Liver (tissue), 9 donors: Measurements from ENCODE around the gene SRD5A1. TPM values are rescaled to one million over a fixed set of nuclear protein-coding genes. Genes with fewer than 3 reads are reported as not detected.

Experiments
- DNase-seq: peaks from one replicate; pipeline ENCODE4 v3.0.0-alpha.2; 2017; ENCODE audit warnings: low spot score
- H3K27ac ChIP-seq, 2 donors: one replicate each; pipeline ENCODE4 v1.7.0; 2013; ENCODE audit warnings: inconsistent platforms in 2 of 2, low read length in 2 of 2, control low read depth in 1 of 2, low read depth in 1 of 2, mild to moderate bottlenecking in 1 of 2
- H3K27me3 ChIP-seq, 4 donors: one replicate each; pipeline versions ENCODE4 v1.6.1 to v1.7.0; 2013; ENCODE audit warnings: low read length in 3 of 4, inconsistent platforms in 1 of 4, mild to moderate bottlenecking in 1 of 4, moderate library complexity in 1 of 4; ENCODE audit not compliant: control insufficient read depth in 4 of 4, insufficient read depth in 4 of 4
- H3K36me3 ChIP-seq, 4 donors: one replicate each; pipeline versions ENCODE4 v1.6.1 to v1.7.0; 2013; ENCODE audit warnings: low read length in 3 of 4, mild to moderate bottlenecking in 3 of 4, low read depth in 1 of 4, moderate library complexity in 1 of 4; ENCODE audit not compliant: control insufficient read depth in 4 of 4, insufficient read depth in 3 of 4
- H3K4me1 ChIP-seq, 4 donors: one replicate each; pipeline versions ENCODE4 v1.6.1 to v1.7.0; 2013; ENCODE audit warnings: low read length in 3 of 4, mild to moderate bottlenecking in 3 of 4, moderate library complexity in 1 of 4; ENCODE audit not compliant: control insufficient read depth in 4 of 4, insufficient read depth in 4 of 4
- H3K4me3 ChIP-seq, 3 donors: one replicate each; pipeline versions ENCODE4 v1.6.1 to v1.7.0; 2013; ENCODE audit warnings: low read length in 3 of 3, control low read depth in 1 of 3, low read depth in 1 of 3, mild to moderate bottlenecking in 1 of 3
- H3K9ac ChIP-seq, 2 donors: one replicate each; pipeline ENCODE4 v1.7.0; 2013; ENCODE audit warnings: low read length in 2 of 2, mild to moderate bottlenecking in 2 of 2, moderate library complexity in 2 of 2, control low read depth in 1 of 2, low read depth in 1 of 2
- H3K9me3 ChIP-seq, 4 donors: one replicate each; pipeline versions ENCODE4 v1.6.1 to v1.7.0; 2013; ENCODE audit warnings: low read length in 3 of 4; ENCODE audit not compliant: control insufficient read depth in 4 of 4
- EGR1 ChIP-seq, 2 donors: IDR thresholded peaks; 2 replicates each; pipeline ENCODE4 v1.6.1; 2016 to 2018; ENCODE audit warnings: antibody characterized with exemption in 2 of 2, low read depth in 2 of 2
- FOXA1 ChIP-seq: IDR thresholded peaks from 2 replicates; pipeline ENCODE4 v1.6.1; 2016; ENCODE audit warnings: antibody characterized with exemption
- JUND ChIP-seq, 2 donors: IDR thresholded peaks; 2 replicates each; pipeline ENCODE4 v1.6.1; 2016; ENCODE audit warnings: antibody characterized with exemption in 2 of 2
- RAD21 ChIP-seq, 2 donors: IDR thresholded peaks; 2 replicates each; pipeline ENCODE4 v1.6.1; 2016; ENCODE audit warnings: antibody characterized with exemption in 2 of 2, mild to moderate bottlenecking in 2 of 2
- RXRA ChIP-seq, 2 donors: IDR thresholded peaks; 2 replicates each; pipeline ENCODE4 v1.6.1; 2017 to 2018; ENCODE audit warnings: antibody characterized with exemption in 2 of 2, mild to moderate bottlenecking in 1 of 2
- TAF1 ChIP-seq: conservative IDR thresholded peaks from 2 replicates; pipeline ENCODE4 v1.6.1; 2016; ENCODE audit warnings: antibody characterized with exemption, mild to moderate bottlenecking
- YY1 ChIP-seq: IDR thresholded peaks from 2 replicates; pipeline ENCODE4 v1.6.1; 2016; ENCODE audit warnings: antibody characterized with exemption, mild to moderate bottlenecking
- WGBS: extraction: QIAGEN DNeasy Blood & Tissue Kit; methylation state at CpG from one replicate; pipeline ENCODE4 v1.1.7; 2013; 5-methylcytosine and 5-hydroxymethylcytosine counted together
- polyA plus RNA-seq, 2 donors: library from polyadenylated mRNA; stranded (reverse) in 1 of 2; unstranded in 1 of 2; fragments of 200-250 nt in 1 of 2; fragments of >200 nt in 1 of 2; fragmentation: Nextera tagmentation in 1 of 2; extraction: Ambion mirVana in 1 of 2; gene quantifications; one replicate each; pipeline versions ENCODE4 v1.2.1 to v1.2.3, GENCODE V29; 2013 to 2015
- total RNA-seq, 2 donors: library from RNA; depleted of rRNA; stranded (reverse); fragments of >200 nt; gene quantifications; one replicate each; pipeline ENCODE4 v1.2.3, GENCODE V29; 2014
- TF ChIP-seq, protein P1 (sequence below): IDR thresholded peaks from 2 replicates; pipeline ENCODE4 v1.6.1; 2016; ENCODE audit warnings: antibody characterized with exemption, mild to moderate bottlenecking
- TF ChIP-seq, protein P2 (sequence below): fragments of 150-350 bp; IDR thresholded peaks from 2 replicates; pipeline ENCODE4 v1.5.1; 2017; ENCODE audit warnings: improper control_type of control experiment, low read depth, low read length; ENCODE audit not compliant: missing input control
- donor health status: healthy.
- donor health status: healthy.
- donor health status: healthy.
- donor health status: healthy.
- donor health status: healthy.

SRD5A1 gene
- total and polyA plus RNA-seq, 4 donors, result 6.3 to 87.0 (median 47.7) TPM

DNA sequence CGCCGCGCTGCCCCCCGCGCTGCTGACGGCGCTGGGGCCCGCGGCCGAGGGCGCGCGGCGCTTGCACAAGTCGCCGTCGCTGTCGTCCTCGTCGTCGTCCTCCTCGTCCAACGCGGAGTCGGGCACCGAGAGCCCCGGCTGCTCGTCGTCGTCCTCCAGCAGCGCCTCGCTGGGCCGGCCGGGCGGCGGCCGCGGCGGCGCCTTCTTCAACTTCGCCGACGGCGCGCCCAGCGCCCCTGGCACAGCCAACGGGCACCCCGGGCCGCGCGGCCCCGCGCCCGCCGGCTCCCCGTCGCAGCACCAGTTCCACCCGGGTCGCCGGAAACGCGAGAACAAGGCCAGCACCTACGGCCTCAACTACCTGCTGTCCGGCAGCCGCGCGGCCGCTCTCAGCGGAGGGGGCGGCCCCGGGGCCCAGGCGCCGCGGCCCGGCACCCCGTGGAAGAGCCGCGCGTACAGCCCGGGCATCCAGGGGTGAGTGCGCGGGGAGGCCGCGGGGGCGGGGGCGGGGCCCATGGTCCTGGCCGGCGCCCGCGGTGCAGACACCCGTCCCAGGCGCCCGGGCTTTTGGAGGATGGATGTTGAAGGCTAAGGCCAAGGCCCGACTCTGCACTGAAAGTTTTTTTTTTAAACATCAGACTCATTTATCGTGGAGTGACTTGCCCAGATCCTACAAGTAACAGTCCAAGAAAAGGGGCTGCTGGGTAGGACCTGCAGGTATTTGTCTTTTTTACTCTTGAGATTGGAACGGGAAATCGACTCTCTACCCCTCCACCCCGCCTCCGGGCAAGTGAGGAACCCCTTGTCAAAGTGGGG lies 81.2 kb downstream of the SRD5A1 start:
- TF ChIP-seq RXRA (IDR thresholded peaks at IDR 0.05) (no peak), TAF1 (no peak)
- Histone ChIP-seq H3K4me1 (peaks cover 11 to 47% (median 32%) of the 10 kb centered on the region in 4 donors), H3K9ac (peak overlapping the region; percentile 38 to 72), H3K36me3 (no peaks in the 10 kb centered on the region), H3K27me3 (no peaks in the 10 kb centered on the region), H3K9me3 (no peaks in the 10 kb centered on the region), H3K27ac (peak overlapping the region; percentile 32 to 67), H3K4me3 (peak overlapping the region; percentile 70 to 83 (median 71))
- no peak for DNase-seq
- WGBS, result under 1% methylated on average over 99 of the region's 99 CpGs

DNA sequence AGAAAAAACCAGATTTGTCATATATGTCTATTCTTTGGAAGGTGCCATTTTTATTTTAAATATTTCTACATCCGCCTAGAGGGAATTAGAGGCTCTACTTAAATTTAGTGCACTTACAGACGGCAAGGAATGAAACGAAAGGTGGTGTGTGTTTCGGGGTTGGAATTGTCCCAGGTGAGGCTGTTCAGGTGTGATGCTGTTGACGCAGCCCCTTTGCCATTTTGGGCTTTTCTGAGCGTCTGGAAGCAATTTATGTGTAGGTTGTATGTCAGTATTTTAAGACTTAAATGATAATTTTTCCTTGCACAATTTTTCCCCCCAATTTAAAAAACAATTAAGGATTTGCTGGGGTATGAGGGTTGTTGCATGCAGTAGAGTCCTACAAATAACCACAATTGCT lies 82.0 kb downstream of the SRD5A1 start:
- Histone ChIP-seq H3K9ac (peak overlapping the region; percentile 71 to 72), H3K4me1 (peaks cover 14 to 56% (median 37%) of the 10 kb centered on the region in 4 donors), H3K9me3 (no peaks in the 10 kb centered on the region), H3K27me3 (no peaks in the 10 kb centered on the region), H3K36me3 (no peaks in the 10 kb centered on the region), H3K27ac (peak overlapping the region in 1 of 2 donors; percentile 28), H3K4me3 (peak overlapping the region; percentile 61 to 83 (median 71))
- TF ChIP-seq RXRA (IDR thresholded peaks at IDR 0.05) (no peak), FOXA1 (no peak), TAF1 (no peak), EGR1 (IDR thresholded peaks at IDR 0.05; ENCODE audit: low read depth in 2 of 2) (no peak), JUND (IDR thresholded peaks at IDR 0.05) (no peak), YY1 (no peak), RAD21 (IDR thresholded peaks at IDR 0.05) (no peak)
- TF ChIP-seq, protein P1, sequence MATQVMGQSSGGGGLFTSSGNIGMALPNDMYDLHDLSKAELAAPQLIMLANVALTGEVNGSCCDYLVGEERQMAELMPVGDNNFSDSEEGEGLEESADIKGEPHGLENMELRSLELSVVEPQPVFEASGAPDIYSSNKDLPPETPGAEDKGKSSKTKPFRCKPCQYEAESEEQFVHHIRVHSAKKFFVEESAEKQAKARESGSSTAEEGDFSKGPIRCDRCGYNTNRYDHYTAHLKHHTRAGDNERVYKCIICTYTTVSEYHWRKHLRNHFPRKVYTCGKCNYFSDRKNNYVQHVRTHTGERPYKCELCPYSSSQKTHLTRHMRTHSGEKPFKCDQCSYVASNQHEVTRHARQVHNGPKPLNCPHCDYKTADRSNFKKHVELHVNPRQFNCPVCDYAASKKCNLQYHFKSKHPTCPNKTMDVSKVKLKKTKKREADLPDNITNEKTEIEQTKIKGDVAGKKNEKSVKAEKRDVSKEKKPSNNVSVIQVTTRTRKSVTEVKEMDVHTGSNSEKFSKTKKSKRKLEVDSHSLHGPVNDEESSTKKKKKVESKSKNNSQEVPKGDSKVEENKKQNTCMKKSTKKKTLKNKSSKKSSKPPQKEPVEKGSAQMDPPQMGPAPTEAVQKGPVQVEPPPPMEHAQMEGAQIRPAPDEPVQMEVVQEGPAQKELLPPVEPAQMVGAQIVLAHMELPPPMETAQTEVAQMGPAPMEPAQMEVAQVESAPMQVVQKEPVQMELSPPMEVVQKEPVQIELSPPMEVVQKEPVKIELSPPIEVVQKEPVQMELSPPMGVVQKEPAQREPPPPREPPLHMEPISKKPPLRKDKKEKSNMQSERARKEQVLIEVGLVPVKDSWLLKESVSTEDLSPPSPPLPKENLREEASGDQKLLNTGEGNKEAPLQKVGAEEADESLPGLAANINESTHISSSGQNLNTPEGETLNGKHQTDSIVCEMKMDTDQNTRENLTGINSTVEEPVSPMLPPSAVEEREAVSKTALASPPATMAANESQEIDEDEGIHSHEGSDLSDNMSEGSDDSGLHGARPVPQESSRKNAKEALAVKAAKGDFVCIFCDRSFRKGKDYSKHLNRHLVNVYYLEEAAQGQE, result no peak
- TF ChIP-seq, protein P2, sequence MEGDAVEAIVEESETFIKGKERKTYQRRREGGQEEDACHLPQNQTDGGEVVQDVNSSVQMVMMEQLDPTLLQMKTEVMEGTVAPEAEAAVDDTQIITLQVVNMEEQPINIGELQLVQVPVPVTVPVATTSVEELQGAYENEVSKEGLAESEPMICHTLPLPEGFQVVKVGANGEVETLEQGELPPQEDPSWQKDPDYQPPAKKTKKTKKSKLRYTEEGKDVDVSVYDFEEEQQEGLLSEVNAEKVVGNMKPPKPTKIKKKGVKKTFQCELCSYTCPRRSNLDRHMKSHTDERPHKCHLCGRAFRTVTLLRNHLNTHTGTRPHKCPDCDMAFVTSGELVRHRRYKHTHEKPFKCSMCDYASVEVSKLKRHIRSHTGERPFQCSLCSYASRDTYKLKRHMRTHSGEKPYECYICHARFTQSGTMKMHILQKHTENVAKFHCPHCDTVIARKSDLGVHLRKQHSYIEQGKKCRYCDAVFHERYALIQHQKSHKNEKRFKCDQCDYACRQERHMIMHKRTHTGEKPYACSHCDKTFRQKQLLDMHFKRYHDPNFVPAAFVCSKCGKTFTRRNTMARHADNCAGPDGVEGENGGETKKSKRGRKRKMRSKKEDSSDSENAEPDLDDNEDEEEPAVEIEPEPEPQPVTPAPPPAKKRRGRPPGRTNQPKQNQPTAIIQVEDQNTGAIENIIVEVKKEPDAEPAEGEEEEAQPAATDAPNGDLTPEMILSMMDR, result no peak
- no peak for DNase-seq
- 53% methylated on average over 6 of the region's 6 CpGs for WGBS
